GM12878 (cell line): ENCODE results near the gene BMF. TPM values are rescaled to one million over a fixed set of nuclear protein-coding genes. Genes with fewer than 3 reads are reported as not detected.

Source experiments
- ATAC-seq: fragments of 200-7000 bp; cut with Tn5 transposase; 3 replicates; pipeline ENCODE4 v1.9.1; 2020; ENCODE audit warnings: mild to moderate bottlenecking, moderate library complexity
- BruUV-seq: library from RNA; stranded (reverse); fragments of 400-500 nt; replicated peaks from 2 replicates; lab custom pipeline; 2021; lab: Mats Ljungman, UMichigan
- CTCF ChIA-PET: fragments of 300-600 bp; sonication (Branson Sonifier 250); formaldehyde crosslinking; extraction: SDS; loops from one replicate; lab custom pipeline; 2021; ENCODE audit warnings: inconsistent platforms; lab: Yijun Ruan, JAX
- POLR2A ChIA-PET: fragments of 350-600 bp; formaldehyde crosslinking; extraction: SDS; loops from one replicate; lab custom pipeline; 2021; ENCODE audit warnings: inconsistent platforms; lab: Charles Lee
- RAD21 ChIA-PET: fragments of 300-600 bp; sonication (Branson Sonifier 250); formaldehyde crosslinking; loops from one replicate; lab custom pipeline; 2023; ENCODE audit warnings: antibody characterized with exemption; ENCODE audit not compliant: unreplicated experiment; lab: Charles Lee
- SMC1A ChIA-PET: fragments of 300-600 bp; sonication (Branson Sonifier 250); formaldehyde crosslinking; loops from one replicate; lab custom pipeline; 2023; ENCODE audit not compliant: unreplicated experiment, uncharacterized antibody; lab: Charles Lee
- DNase-seq: peaks from one replicate; pipeline ENCODE4 v3.0.0-alpha.2; 2011; ENCODE audit warnings: low read depth, low spot score
- FAIRE-seq: peaks from 3 replicates; lab custom pipeline; 2011; peaks lifted over from hg19 to GRCh38; lab: Jason Lieb, UNC
- H2AFZ ChIP-seq: 2 replicates; pipeline ENCODE4 v1.6.0; 2011; ENCODE audit warnings: low read depth, low read length, control low read depth; ENCODE audit not compliant: control insufficient read depth
- H3K27ac ChIP-seq: 2 replicates; pipeline ENCODE4 v1.5.1; 2011; ENCODE audit warnings: control low read depth; ENCODE audit not compliant: control insufficient read depth, insufficient read depth
- H3K27me3 ChIP-seq, 2 experiments: replicated peaks in 1 of 2; 2 replicates each; pipeline versions ENCODE4 v1.6.0 to v1.6.1; 2011; ENCODE audit warnings: low read length in 1 of 2; ENCODE audit not compliant: control insufficient read depth in 2 of 2, insufficient read depth in 2 of 2
- H3K36me3 ChIP-seq, 2 experiments: 2 replicates each; pipeline ENCODE4 v1.5.1; 2011; ENCODE audit warnings: low read length in 1 of 2; ENCODE audit not compliant: control insufficient read depth in 2 of 2, insufficient read depth in 2 of 2
- H3K4me1 ChIP-seq: 2 replicates; pipeline ENCODE4 v1.6.1; 2011; ENCODE audit warnings: mild to moderate bottlenecking, low read length, moderate library complexity, mixed read lengths; ENCODE audit not compliant: control insufficient read depth, insufficient read depth
- H3K4me2 ChIP-seq: 2 replicates; pipeline ENCODE4 v1.6.0; 2011; ENCODE audit warnings: control low read depth; ENCODE audit not compliant: control insufficient read depth, insufficient read depth
- H3K4me3 ChIP-seq: fragments of 200-600 bp; sonication (generic); 2 replicates; pipeline ENCODE4 v1.5.1; 2016
- H3K79me2 ChIP-seq: 2 replicates; pipeline ENCODE4 v1.6.0; 2011; ENCODE audit warnings: low read length; ENCODE audit not compliant: control insufficient read depth, insufficient read depth
- H3K9ac ChIP-seq: 2 replicates; pipeline ENCODE4 v1.8.0; 2011; ENCODE audit warnings: low read length, control low read depth, mixed read lengths; ENCODE audit not compliant: control insufficient read depth, insufficient read depth
- H3K9me3 ChIP-seq: replicated peaks from 3 replicates; pipeline ENCODE4 v1.5.1; 2011; ENCODE audit warnings: mild to moderate bottlenecking, low read length; ENCODE audit not compliant: control insufficient read depth, insufficient read depth
- H4K20me1 ChIP-seq: 2 replicates; pipeline ENCODE4 v1.6.0; 2011; ENCODE audit not compliant: control insufficient read depth, insufficient read depth
- E2F8 ChIP-seq: fragments of 450-650 bp; IDR thresholded peaks from 2 replicates; pipeline ENCODE4 v1.6.1; 2018; ENCODE audit warnings: mild to moderate bottlenecking, low read depth, moderate library complexity; ENCODE audit not compliant: partially characterized antibody
- EGR1 ChIP-seq, 2 experiments: IDR thresholded peaks; 1 replicate in 1 of 2; 2 replicates in 1 of 2; pipeline ENCODE4 v1.6.1; 2011 to 2012; ENCODE audit warnings: low read depth in 2 of 2, low read length in 2 of 2, borderline replicate concordance in 1 of 2, mild to moderate bottlenecking in 1 of 2, moderate library complexity in 1 of 2
- ESRRA ChIP-seq: IDR thresholded peaks from 2 replicates; pipeline ENCODE4 v1.6.1; 2012; ENCODE audit warnings: mild to moderate bottlenecking, low read length, improper control_type of control experiment
- MTA2 ChIP-seq: fragments of 450-650 bp; IDR thresholded peaks from 2 replicates; pipeline ENCODE4 v1.6.1; 2016; ENCODE audit warnings: low read depth, mild to moderate bottlenecking, moderate library complexity
- PAX5 ChIP-seq: IDR thresholded peaks from 2 replicates; pipeline ENCODE4 v1.6.1; 2011; ENCODE audit warnings: low read depth, low read length, borderline replicate concordance
- POLR2AphosphoS2 ChIP-seq: IDR thresholded peaks from 2 replicates; pipeline ENCODE4 v1.6.1; 2011; ENCODE audit warnings: low read depth, mild to moderate bottlenecking, low read length, improper control_type of control experiment, moderate library complexity
- RCOR1 ChIP-seq: conservative IDR thresholded peaks from 2 replicates; pipeline ENCODE4 v1.6.1; 2012; ENCODE audit warnings: low read depth, low read length, improper control_type of control experiment
- RELA ChIP-seq: fragments of 450-650 bp; IDR thresholded peaks from 2 replicates; pipeline ENCODE4 v1.8.0; 2014; ENCODE audit warnings: borderline replicate concordance; ENCODE audit not compliant: partially characterized antibody
- SIN3A ChIP-seq: IDR thresholded peaks from 2 replicates; pipeline ENCODE4 v1.6.1; 2012; ENCODE audit warnings: low read depth, low read length, improper control_type of control experiment
- SMARCA5 ChIP-seq: fragments of 450-650 bp; IDR thresholded peaks from 2 replicates; pipeline ENCODE4 v1.6.1; 2017; ENCODE audit warnings: mild to moderate bottlenecking
- SP1 ChIP-seq: IDR thresholded peaks from one replicate; pipeline ENCODE4 v1.6.1; 2011; ENCODE audit warnings: low read depth, low read length
- TARDBP ChIP-seq: IDR thresholded peaks from 2 replicates; pipeline ENCODE4 v1.6.1; 2016; ENCODE audit warnings: borderline replicate concordance
- USF2 ChIP-seq: IDR thresholded peaks from 2 replicates; pipeline ENCODE4 v1.6.1; 2011; ENCODE audit warnings: low read depth, low read length, improper control_type of control experiment, borderline replicate concordance
- ZNF217 ChIP-seq: fragments of 450-650 bp; IDR thresholded peaks from 2 replicates; pipeline ENCODE4 v1.6.1; 2017; ENCODE audit warnings: antibody characterized with exemption, mild to moderate bottlenecking
- WGBS: methylation state at CpG from one replicate; pipeline ENCODE4 v1.1.6; 2016; ENCODE audit warnings: low lambda C conversion rate; ENCODE audit not compliant: insufficient replicate concordance, insufficient coverage; ENCODE audit errors: missing lambda C conversion rate; 5-methylcytosine and 5-hydroxymethylcytosine counted together
- in situ Hi-C: fragments of 300-500 bp; cut with MboI; formaldehyde crosslinking; loops from 9 replicates; pipeline ENCODE4 v1.14.3; 2018; ENCODE audit warnings: mixed read lengths
- intact Hi-C: fragments of 100-400 bp; cut with micrococcal nuclease; formaldehyde crosslinking; loops from one replicate; pipeline ENCODE4 v1.14.2; 2022; ENCODE audit not compliant: unreplicated experiment
- polyA plus RNA-seq, 11 experiments: library from polyadenylated mRNA; depleted of rRNA in 4 of 11; unstranded in 6 of 11; stranded (reverse) in 5 of 11; fragments of >200 nt; fragmentation: Nextera tagmentation in 4 of 11; fragmentation: Illumina TruSeq in 1 of 11; extraction: Ambion mirVana in 4 of 11; extraction: Trizol in 1 of 11; gene quantifications; 1 replicate in 1 of 11; 2 replicates in 10 of 11; pipeline versions ENCODE4 v1.2.1 to v1.2.3, GENCODE V29; 2011 to 2016; ENCODE audit warnings: inconsistent platforms in 2 of 11, missing spikeins in 2 of 11, low read depth in 1 of 11
- total RNA-seq, 4 experiments: library from RNA; depleted of rRNA in 3 of 4; stranded (reverse); fragments of >200 nt in 3 of 4; fragmentation: Illumina TruSeq in 1 of 4; extraction: Trizol in 1 of 4; gene quantifications; 2 replicates each; pipeline versions ENCODE4 v1.2.1 to v1.2.3, GENCODE V29; 2013 to 2021

Gene BMF
- total and polyA plus RNA-seq, 10 of the 15 experiments (the other 5 are each of a cell fraction or from before 2014, with no cell fraction given), result 0.82 to 34.9 (median 16.9) TPM

GRCh38 chr15:40062816-40063562 is 45.7 kb downstream of the BMF start (continued):
- TF ChIP-seq E2F8, result no peak

GRCh38 chr15:40061212-40061901 is 47.3 kb downstream of the BMF start:
- SMC1A ChIA-PET, result interaction anchor here (1.2 to 43.9 kb wide), 6 partner anchors 8 to 94 kb away, joined by 3 to 981 read pairs (median 19); partner anchors contain the start of gene BMF
- no peak for TF ChIP-seq USF2
- TF ChIP-seq RELA, result no peak
- TF ChIP-seq PAX5, result peak; percentile 73; the same call in 1 of the 2 replicates
- TF ChIP-seq MTA2, result peak; percentile 78
- TF ChIP-seq RCOR1, result no peak
- no peak for TF ChIP-seq SP1
- no peak for TF ChIP-seq ZNF217
- TF ChIP-seq SIN3A, result no peak
- no peak for TF ChIP-seq ESRRA
- no peak for TF ChIP-seq TARDBP
- TF ChIP-seq EGR1 (IDR thresholded peaks at IDR 0.05; ENCODE audit: borderline replicate concordance in 1 of 2, low read depth in 2 of 2, low read length in 2 of 2), result peak in 1 of 2 experiments; percentile 32; a peak in 1 of 3 replicates
- TF ChIP-seq POLR2AphosphoS2, result no peak
- TF ChIP-seq SMARCA5, result 0 out of 2 replicates have a peak, but pooled peaks have one; percentile 39

More at GRCh38 chr15:40061212-40061901, 47.3 kb downstream of the BMF start:
- peak overlapping the region; percentile 72 for H3K4me2 ChIP-seq
- BruUV-seq, result no TSS peak
- no peak overlapping the region for H3K4me3 ChIP-seq
- in situ Hi-C loops (no loop called here), intact Hi-C loops (no loop called here)
- CTCF ChIA-PET, result interaction anchor here (1.1 to 23.9 kb wide), 9 partner anchors 8 to 156 kb away, joined by 3 to 578 read pairs (median 7); partner anchors contain the start of gene BMF
- no peak for FAIRE-seq
- H3K9ac ChIP-seq, result no peak overlapping the region
- DNase-seq, result peak; percentile 73
- peak; percentile 81 for ATAC-seq
- no peaks in the 10 kb centered on the region for H3K9me3 ChIP-seq
- no peaks in the 10 kb centered on the region for H3K27me3 ChIP-seq
- POLR2A ChIA-PET, result interaction anchor here (0.7 to 12.9 kb wide), 6 partner anchors 11 to 46 kb away, joined by 3 to 208 read pairs (median 5); no protein-coding TSS in a partner anchor
- 0 out of 2 replicates have a peak overlapping the region, but pooled peaks have one; percentile 9 for H3K27ac ChIP-seq
- H3K4me1 ChIP-seq, result peaks cover 77% of the 10 kb centered on the region
- H3K36me3 ChIP-seq, result no peaks in the 10 kb centered on the region; a peak in 1 of 4 replicates
- H2AFZ ChIP-seq, result no peak overlapping the region; the same call in 1 of the 2 replicates
- no peaks in the 10 kb centered on the region for H4K20me1 ChIP-seq
- no peaks in the 10 kb centered on the region for H3K79me2 ChIP-seq
- WGBS, result 36% methylated on average over 15 of the region's 15 CpGs
- RAD21 ChIA-PET, result interaction anchor here (1.2 to 21.0 kb wide), 5 partner anchors 9 to 138 kb away, joined by 3 to 509 read pairs (median 6); partner anchors contain the start of gene BMF
